ENCODE results near the gene DNAI4. TPM values are rescaled to one million over a fixed set of nuclear protein-coding genes. Genes with fewer than 3 reads are reported as not detected.

Gene DNAI4
- total and polyA plus RNA-seq, 2 donors (not counting 3 experiments of a cell fraction or from before 2014, with no cell fraction given) = 0.51 to 3.3 TPM

DNA sequence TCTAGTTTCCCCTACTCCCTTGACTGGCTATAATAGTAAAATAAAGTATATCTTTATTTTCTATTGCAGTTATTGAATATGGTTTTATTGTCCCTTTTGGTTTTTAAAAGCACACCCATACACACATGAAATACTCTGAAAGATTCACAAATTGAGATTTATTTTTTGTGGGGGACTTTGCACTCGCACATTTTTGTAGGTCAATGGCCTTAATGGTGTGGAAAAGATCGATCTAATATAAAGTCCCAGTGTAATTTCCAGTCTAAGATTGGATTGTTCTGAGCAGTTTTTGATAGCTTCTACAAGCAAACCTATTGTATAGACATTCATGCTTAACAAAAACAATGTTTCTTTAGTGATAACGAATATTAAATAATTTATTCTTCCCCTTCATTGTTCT is 64.1 kb downstream of the DNAI4 start:
- Histone ChIP-seq H3K4me2 (ENCODE audit: insufficient read depth, low read length) (no peak overlapping the region), H3K4me3 (replicated peaks in 1 of 3; ENCODE audit: insufficient read depth in 1 of 3, low read depth in 1 of 3, low read length in 3 of 3) (no peak overlapping the region), H3K9ac (replicated peaks; ENCODE audit: extremely low read depth, insufficient read depth, low read length) (no peak overlapping the region), H3K27ac (ENCODE audit: insufficient read depth, low read depth, low read length) (no peak overlapping the region), H3K27me3 (ENCODE audit: control insufficient read depth in 2 of 2, insufficient read depth in 2 of 2, low read length in 2 of 2) (no peaks in the 10 kb centered on the region), H2AFZ (ENCODE audit: low read depth, low read length) (no peak overlapping the region), H3K4me1 (ENCODE audit: control insufficient read depth, extremely low read depth, insufficient read depth, low read length) (no peaks in the 10 kb centered on the region), H3K9me3 (replicated peaks; ENCODE audit: control insufficient read depth, insufficient read depth, low read length) (no peaks in the 10 kb centered on the region), H4K20me1 (replicated peaks; ENCODE audit: control insufficient read depth, extremely low read depth, insufficient read depth, low read length) (no peaks in the 10 kb centered on the region), H3K36me3 (ENCODE audit: control insufficient read depth in 2 of 2, extremely low read depth in 1 of 2, insufficient read depth in 2 of 2, low read length in 2 of 2) (no peaks in the 10 kb centered on the region), H3K79me2 (ENCODE audit: control insufficient read depth, insufficient read depth, low read length) (no peaks in the 10 kb centered on the region), H3K9me1 (replicated peaks; ENCODE audit: control insufficient read depth, extremely low read depth, insufficient read depth, low read length) (no peaks in the 10 kb centered on the region)
- POLR2A ChIA-PET = no interaction called here
- no peak for FAIRE-seq
- CTCF ChIA-PET = no interaction called here
- TF ChIP-seq FOS (IDR thresholded peaks at IDR 0.05; ENCODE audit: borderline replicate concordance, insufficient read depth, low read length) = no peak
- TF ChIP-seq, protein P1, sequence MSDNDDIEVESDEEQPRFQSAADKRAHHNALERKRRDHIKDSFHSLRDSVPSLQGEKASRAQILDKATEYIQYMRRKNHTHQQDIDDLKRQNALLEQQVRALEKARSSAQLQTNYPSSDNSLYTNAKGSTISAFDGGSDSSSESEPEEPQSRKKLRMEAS (IDR thresholded peaks at IDR 0.05; ENCODE audit: insufficient read depth, insufficient read length) = no peak
- no peak for TF ChIP-seq POLR2AphosphoS5 (IDR thresholded peaks at IDR 0.05; ENCODE audit: insufficient read depth, low read depth, low read length)
- TF ChIP-seq EZH2 (IDR thresholded peaks at IDR 0.05; ENCODE audit: borderline replicate concordance, low read depth, low read length, severe bottlenecking) = no peak
- TF ChIP-seq MYC (IDR thresholded peaks at IDR 0.05; ENCODE audit: low read depth, low read length) = no peak
- TF ChIP-seq GATA2 (IDR thresholded peaks at IDR 0.05; ENCODE audit: insufficient read depth, insufficient read length, low read depth, low read length) = no peak
- TF ChIP-seq, protein P2, sequence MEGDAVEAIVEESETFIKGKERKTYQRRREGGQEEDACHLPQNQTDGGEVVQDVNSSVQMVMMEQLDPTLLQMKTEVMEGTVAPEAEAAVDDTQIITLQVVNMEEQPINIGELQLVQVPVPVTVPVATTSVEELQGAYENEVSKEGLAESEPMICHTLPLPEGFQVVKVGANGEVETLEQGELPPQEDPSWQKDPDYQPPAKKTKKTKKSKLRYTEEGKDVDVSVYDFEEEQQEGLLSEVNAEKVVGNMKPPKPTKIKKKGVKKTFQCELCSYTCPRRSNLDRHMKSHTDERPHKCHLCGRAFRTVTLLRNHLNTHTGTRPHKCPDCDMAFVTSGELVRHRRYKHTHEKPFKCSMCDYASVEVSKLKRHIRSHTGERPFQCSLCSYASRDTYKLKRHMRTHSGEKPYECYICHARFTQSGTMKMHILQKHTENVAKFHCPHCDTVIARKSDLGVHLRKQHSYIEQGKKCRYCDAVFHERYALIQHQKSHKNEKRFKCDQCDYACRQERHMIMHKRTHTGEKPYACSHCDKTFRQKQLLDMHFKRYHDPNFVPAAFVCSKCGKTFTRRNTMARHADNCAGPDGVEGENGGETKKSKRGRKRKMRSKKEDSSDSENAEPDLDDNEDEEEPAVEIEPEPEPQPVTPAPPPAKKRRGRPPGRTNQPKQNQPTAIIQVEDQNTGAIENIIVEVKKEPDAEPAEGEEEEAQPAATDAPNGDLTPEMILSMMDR (IDR thresholded peaks at IDR 0.05; ENCODE audit: extremely low read depth in 1 of 2, insufficient read depth in 1 of 2, low read depth in 1 of 2, low read length in 2 of 2) = no peak
- no peak for TF ChIP-seq JUN (IDR thresholded peaks at IDR 0.05; ENCODE audit: borderline replicate concordance, insufficient read depth, insufficient read length, low read depth)
- no peak for TF ChIP-seq POLR2A (IDR thresholded peaks at IDR 0.05; ENCODE audit: low read depth, low read length)
- intact Hi-C loops (cut with micrococcal nuclease) = no loop called here
- no peak for DNase-seq (ENCODE audit: low read depth, low spot score)
- dilution Hi-C loops (cut with MboI; ENCODE audit: extremely low pct_ligation_motif_present, low sequenced_read_pairs) = no loop called here
- BruUV-seq (replicated peaks) = no TSS peak

Data from endothelial cell of umbilical vein (primary cell).